NCI-H2196 treated with DMSO at 0.1 percent for 48 hours (cell line): Measurements from ENCODE around the gene RNASEH2B.

ENCODE experiments used
- DNase-seq: peaks from one replicate; lab custom pipeline; 2025; ENCODE audit not compliant: unreplicated experiment; lab: John Stamatoyannopoulos, UW

RNASEH2B gene

DNA sequence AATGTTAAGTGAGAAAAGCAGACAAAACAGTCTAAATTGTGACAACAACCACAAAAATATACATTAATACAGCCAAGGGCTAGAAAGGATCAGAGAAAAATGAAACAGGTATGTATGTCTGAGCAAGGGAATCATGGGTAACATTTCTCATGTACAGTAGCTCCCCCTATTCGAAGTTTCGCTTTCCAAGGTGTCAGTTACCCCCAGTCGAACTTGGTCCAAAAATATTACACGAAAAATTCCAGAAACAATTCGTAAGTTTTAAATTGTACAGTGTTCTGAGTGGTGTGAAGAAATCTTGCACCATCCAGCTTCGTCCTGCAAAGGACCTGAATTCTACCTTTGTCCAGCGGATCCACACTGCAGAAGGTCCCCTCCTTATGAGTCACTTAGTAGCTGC lies 1.8 kb upstream of the RNASEH2B start:
- DNase-seq: no peak

DNA sequence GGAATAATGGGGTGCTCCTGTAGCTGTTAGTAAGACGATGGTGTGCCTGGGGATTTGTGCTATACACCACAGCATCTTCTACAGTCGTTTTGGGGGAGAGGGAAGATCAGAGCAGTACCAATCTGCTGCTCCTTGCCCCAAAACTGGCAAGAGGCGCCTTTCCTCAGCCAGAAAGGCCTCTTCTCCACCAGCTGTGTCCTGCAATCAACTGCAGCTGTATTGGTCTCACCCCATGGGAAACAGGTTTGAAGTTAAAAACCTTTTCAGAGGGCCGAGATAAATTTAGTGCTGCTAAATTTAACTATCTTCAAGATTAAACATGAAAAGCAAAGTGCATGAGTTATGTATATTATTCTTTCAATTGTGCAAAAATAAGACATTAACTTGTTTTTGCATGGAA lies 1.2 kb upstream of the RNASEH2B start:
- DNase-seq: no peak

DNA sequence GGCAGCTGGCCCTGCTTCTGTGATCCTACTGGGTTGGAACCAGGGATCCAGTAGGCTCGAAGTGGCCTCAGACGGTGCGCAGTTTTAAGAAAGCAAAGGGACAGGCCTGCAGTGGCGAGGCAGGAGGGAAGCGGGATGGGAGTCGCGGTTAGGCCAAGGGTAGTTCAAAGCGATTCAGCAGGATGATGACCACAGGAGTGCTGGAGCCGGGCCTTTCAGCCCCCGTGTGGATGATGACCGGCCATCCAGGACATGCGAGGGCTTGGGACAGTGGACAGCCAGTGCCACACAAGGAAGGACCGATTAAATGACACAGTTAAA lies 854 bp downstream of the RNASEH2B start:
- peak; percentile 4 for DNase-seq

DNA sequence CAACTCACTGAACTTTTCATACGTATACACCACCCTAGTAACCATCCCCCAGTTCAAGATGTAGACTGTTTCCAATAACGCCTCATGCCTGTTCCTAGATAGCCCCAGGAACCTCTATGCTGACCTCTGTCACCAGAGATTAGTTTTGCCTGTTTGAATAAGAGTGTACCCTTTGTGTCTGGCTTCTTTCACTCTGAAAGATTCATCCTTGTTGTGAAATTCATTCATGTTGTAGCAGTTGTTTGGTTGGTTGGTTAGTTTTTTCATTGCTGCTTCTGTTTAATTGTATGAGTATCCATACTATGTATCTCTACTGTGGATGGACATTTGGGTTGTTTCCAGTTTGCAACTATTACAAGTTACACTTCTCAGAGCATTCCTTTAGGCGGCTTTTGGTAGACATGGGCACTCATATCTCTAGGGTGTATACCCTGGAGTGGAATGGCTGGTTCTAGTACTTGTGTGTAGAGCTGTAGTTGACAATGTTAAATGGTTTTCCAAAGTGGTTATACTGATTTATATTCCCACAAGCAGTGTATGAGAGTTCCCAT lies 1.6 kb downstream of the RNASEH2B start:
- no peak for DNase-seq

DNA sequence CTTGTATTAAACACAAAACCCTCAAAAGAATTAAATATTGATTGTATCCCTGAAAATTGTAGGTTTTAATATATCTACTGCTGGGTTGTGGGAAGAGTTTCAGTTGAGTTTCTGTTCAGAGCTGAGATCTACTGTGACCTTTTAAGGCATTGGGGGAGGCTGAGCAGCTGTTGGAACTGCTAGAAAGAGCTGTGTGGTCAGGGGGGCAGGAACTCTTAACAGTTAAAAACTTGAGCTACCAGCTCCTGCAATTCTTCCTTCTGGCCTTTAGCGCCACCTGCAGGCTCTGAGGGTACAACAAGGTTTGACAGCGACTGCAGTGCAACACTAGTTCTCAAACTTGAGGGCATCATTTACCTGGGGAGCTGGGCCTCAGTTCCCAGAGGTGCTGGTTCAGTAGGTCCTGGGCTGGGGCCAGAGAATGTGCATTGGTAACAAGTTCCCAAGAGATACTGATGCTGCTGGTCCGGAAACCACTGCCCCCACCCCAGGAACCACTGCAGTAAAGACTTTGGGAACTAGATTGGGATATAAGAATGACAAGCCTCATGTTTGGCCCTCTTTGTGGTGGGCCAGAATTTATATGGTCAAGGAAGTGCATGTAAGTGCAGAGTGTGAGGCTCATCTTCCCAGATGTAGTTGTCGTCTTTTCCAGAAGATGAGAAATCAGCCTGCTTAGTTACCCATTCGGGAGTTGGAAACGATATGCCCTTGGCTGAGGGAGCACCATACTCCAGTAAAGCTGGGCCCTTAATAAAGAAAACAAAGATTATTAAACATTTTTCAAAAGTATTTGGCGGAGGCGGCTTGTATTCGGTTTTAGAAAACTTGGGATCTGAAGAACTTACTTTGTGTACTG lies 2.6 kb downstream of the RNASEH2B start:
- peak; percentile 47 for DNase-seq

DNA sequence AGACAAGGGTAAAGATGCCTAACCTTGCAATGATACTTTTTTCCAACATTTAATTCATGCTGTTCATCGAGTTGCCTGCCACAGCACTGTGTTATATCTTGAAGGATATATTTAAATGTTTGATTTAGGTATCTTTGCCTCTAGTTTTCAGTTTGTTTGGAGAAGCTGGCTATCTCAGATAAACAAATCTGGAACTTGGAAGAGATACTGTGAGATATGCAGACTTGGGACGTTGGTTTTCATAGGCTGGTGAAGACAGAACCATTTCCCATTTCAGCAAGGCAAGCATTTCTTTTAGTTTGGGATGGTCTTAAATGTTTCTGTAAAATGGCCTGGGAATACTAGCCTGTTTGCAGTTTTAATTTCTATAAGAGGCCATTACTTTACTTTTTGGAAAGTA lies 3.3 kb downstream of the RNASEH2B start:
- DNase-seq: no peak

DNA sequence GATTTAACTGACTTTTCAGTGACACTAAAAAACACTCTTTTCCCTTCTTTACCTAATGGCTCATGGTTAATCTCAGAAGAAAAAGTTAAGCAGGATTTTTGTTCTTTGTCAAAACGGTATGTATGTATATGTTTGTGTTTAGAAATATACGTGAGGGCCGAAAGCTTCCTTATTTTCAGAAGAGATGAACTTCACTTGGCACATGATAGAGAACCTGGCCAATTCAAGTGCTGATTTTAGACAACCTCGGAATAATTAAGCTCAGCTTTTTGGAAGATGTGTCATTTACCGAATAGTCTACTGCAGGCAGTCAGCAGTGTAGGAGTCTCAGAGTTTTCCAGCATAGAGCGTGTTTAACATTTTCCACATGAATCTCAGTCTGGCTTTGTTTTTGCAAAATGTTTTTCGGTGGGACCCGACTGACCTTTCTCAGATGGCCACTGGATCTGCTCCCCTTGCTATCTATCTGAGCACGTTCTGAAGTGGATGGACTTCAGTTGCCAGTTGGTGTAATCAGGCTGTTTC lies 4.6 kb downstream of the RNASEH2B start:
- DNase-seq: no peak

DNA sequence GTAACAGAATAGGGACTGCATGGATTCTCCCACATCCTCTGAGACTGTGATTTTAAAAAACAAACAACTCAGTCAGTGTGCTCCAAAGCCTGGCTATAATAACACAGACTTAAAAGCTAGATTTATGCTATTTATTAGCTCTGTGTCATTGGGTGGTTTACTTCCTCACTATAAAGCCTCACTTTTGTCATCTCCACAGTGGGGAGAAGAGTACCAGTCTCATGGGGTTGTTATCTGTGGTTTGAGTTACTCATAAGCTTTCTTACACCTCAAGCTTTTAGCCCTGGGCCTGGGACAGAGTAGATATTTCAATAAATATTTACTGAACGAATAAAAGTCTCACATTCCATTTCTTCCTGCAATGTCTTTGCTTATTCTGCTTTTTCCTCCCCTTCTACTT lies 5.3 kb downstream of the RNASEH2B start:
- no peak for DNase-seq

DNA sequence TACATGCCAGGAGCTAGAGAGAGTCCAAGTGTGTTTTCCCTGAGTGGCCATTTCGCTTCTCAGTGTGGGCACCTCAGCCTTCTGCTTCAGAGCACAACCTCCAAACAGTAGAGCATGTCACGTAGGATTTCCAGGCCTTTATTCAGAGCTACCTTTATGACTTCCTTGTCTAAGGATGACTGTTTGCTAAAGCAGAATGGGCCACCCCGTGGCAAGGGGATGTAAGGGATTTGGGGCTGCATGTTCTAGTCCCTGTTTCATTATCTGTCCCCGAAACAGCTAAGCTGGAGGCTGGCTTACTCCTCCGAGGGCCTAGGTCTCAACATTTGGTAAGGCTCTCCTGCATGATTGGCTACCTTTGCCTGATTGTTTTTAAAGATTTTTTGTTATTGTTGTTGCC lies 6.0 kb downstream of the RNASEH2B start:
- DNase-seq: no peak

DNA sequence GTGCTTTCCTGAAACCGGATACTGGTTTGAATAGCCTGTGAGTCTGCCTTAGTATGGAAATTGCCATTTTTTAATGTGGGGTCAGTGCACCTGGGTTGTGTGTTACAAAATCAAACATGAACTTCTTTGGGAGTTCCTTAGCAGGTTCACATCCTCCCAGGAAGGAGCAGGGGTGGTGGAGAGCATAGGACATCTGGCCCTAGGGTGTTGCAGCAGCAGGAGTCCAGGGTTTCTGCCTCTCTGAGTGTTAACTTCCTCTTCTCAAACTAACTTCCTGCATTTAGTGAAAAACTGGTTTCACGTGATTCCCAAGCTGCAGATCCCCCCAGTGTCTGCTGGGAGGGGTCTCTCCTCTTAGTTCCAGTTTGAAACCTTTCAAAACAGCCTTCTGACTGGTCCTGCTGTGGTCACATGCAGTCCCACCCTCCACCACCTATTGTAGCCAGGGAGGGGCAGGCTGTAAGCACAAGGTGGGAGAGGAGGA lies 7.2 kb downstream of the RNASEH2B start:
- no peak for DNase-seq

DNA sequence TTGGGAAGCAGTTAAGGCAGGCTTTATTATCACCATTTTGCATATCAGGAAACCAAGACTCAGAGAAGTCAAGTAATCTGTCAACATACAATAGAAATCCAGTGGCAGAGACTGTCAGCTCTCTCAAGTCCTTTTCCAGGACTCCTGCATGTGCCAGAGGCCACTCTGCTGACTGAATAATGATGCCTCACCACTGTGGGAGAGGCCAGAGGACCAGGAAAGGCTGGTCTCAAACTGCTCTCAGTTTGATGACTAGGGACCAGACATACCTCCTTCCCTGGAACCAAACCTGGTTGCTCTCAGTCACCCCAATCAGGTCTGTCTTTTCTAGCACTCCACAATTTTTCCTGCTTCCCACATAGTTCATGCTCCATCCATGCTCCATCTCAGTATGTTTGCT lies 8.0 kb downstream of the RNASEH2B start:
- no peak for DNase-seq

DNA sequence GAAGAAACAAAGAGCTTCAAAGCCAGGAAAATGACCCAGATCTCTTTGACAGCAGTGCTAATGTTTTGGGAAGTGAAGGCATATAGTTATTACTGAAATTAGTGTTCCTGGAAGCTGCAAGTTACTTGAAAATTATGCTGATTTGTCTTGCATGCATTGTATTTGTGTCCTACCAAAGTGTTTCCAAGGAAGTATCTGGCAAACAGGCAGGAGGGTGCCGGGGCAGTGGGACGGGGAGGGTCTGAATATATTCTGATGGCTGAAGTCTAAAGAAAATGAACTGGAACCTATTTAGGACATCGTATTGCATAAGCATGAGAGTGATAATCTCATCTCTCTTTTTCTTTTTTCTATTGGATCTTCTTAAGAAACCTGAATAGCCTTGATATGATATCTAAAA lies 9.0 kb downstream of the RNASEH2B start:
- DNase-seq: no peak

DNA sequence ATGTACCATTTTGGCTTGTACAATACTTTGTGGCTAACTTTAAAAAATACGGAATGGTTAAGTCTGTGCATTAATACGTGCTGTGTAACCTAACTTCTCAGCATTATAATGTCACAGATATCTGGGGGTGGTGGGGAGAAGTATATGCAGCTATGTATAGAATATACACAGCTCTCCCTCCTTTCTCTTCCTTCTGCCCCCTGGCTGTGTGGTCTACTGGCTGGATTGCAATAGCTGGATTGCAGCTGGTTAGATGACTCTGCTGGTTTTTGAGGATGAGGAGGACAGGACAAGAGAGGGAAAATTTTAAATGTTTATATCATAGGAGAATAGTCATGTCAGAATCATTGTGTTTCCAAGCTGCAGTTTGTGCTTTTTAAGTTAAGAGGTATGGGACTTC lies 9.7 kb downstream of the RNASEH2B start:
- no peak for DNase-seq

DNA sequence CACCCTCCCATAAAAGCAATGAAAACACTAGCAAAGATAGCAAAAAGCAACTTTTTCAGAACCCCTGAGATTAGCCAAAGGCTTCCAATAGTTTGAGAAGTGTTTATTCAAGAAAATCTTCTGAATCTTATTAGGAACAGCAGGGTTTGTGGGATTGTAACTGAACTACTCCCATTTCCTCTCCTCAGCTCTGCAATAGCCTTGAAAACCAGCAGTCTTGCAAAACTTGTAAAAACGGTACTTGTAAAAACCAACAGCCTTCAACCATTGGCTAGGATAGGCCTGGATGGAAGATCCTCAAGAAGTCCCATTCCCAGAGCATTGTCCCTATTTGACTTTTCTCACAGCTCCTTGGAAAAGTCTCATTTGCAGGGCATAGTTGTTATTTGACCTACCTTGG lies 12.1 kb downstream of the RNASEH2B start:
- DNase-seq: no peak

DNA sequence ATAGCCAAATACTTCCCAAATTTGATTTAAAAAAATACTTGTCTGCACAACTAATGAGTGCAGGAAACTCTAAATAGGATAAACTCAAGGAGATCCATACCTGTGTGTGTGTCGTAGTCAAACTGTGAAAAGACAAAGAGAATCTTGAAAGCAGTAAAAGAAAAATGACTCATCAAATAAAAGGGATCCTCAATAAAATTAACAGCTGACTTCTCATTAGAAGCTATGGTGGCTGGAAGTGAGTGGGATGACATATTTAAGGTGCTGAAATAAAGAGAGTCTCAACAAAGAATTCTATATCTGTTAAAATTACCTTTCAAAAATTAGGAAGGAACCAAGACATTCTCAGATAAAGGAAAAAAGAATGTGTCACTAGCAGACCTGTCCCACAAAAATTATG lies 13.7 kb downstream of the RNASEH2B start:
- no peak for DNase-seq

DNA sequence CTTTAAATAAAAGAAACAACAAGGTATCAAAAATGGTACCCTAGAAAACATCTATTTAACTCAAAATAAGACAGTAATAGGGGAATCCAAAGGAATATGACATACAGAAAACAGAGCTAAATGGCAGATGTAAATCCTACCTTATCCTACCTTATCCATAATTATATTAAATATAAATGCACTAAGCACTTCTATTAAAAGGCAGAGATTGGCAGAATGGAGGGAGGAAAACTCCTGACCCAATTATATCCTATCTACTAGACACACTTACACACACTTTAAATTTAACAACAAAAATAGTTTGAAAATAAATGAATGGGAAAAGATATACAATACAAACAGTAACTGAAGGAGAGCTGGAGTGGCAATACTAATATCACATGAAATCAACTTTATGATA lies 14.4 kb downstream of the RNASEH2B start:
- DNase-seq: no peak

DNA sequence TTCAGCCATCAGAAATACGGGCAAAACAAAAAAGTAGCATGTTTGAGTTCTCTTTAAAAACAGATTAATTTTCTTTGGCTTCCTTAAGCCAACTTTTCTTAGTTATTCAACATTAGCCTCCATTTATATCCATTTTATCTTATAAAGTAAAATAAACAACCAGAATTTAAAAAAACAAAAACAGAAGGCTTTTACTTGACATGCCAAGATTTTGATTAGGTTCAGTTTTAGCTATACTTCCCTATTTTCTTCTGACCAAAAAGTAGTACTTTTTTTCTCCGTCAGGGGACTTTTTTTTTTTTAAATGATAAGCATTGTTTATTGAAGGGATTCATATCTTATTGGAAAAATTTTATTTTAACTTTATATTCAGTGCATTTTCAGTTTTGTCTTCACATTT lies 18.1 kb downstream of the RNASEH2B start:
- no peak for DNase-seq

DNA sequence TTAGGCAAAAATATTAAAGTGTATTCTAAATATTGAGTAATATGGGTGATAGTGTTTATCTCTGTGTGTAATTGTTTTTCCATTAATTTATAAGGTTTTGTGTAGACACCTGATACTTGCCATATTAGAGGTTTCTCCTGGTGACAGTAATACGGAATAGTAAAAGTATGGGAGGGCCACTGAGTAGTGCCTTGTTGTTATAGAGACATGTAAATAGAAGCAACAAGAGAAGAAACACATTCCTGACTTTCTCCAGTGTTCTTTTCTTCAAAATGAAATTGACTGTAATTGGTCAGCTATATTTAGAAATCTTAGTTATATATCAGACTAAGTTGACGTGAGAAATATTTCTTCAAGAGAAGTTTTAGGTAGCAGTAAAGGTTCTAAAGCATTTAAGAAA lies 18.5 kb downstream of the RNASEH2B start:
- DNase-seq: no peak

DNA sequence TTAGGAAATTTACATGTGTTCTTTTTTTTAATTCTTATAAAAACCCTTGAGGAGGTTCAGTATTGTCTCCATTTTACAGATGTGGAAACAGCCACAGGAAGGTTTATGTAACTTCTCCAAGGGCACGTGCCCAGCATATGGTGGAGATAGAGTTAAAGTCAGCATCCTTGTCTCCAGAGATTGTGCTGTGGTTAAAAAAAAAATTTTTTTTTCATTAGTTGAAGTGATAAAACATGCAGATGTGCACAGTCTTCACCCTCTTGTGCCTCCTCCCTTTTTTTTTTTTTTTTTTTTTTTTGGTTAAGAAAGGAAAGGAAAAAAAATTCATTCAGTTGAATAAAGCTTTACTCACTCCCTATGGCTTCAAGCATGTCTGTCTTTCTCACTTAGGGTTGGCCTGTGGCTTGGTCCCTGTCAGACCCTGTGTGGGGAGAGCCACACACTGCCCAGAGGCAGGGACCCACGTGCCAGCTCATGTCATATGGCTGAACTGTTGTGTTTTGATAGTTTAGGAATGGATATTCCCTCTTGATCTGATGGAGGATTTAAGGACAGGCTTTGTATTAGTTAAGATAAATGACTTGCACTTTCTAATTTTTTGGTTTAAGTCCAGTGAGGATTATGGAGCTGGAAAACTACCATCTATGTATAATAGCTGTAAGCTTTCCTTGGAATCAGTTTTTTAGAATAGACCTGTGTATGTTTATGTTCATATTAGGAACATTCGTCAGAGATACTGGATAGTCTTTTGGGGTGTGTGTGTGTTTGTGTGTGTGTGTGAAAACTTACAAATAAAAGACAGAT lies 19.3 kb downstream of the RNASEH2B start:
- DNase-seq: no peak

DNA sequence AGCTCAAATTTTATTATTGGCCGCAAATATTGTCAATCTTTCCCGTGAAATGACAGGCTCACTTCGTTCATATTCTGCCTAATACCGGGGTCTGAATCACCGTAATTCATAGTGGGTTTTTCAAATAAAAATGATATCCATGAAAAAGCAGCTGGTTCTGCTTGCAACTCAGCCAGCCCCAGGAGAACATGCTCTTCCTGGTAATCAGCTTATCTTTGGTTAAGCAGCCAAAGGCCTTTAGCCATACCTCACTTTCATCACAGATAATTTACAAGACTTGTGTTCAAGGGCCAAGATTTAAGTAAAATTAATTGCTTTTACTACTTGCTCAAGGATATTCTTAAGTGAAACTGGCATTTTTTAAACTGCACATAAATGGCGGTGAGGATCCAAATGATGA lies 22.5 kb downstream of the RNASEH2B start:
- DNase-seq: no peak

DNA sequence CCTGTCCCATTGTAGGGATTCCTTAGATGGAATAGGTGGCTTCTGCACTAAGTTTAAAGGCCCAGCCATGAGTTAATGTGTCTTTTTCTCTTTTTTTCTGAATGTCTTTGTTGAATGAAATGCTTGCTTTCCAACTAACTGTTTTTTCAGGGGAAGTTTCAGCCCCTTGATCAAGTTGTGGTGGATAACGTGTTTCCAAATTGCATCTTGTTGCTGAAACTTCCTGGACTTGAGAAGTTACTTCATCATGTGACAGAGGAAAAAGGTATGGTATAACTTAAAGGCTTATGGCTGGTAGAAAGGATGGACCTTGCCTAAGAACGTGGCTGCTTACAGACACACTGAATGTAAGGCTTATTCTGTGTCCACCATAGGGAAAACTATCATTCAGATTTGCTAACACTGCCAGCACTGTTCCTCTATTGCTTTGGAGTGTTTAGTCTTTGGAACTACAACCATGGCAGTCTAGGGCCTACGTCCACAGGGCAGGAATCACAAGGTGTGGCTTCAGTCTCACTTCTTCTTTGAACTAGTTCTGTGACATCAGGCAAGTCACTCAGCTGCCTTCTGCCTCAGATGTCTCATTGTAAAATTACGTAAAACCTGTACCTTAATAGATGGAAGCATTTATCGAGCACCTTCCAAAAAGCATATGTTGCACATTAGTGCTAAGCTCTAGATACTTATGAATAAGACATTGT lies 25.3 kb downstream of the RNASEH2B start:
- DNase-seq: no peak
